Fibroblast of the aortic adventitia (primary cell): Measurements from ENCODE around the gene CCDC102A. TPM values are rescaled to one million over a fixed set of nuclear protein-coding genes. Genes with fewer than 3 reads are reported as not detected.
A peak's percentile ranks its signal among the peaks of the same experiment; 100 is the strongest.

Experiments used
- DNase-seq: peaks from one replicate; pipeline ENCODE4 v3.0.0-alpha.2; 2010; ENCODE audit warnings: low read depth
- H3K4me3 ChIP-seq: 2 replicates; pipeline ENCODE4 v1.5.1; 2011; ENCODE audit warnings: low read depth, mild to moderate bottlenecking, control low read depth, low read length, moderate library complexity
- CTCF ChIP-seq: IDR thresholded peaks from 2 replicates; pipeline ENCODE4 v1.5.1; 2011; ENCODE audit warnings: mild to moderate bottlenecking, low read length, control low read depth, inconsistent platforms; ENCODE audit not compliant: insufficient read depth
- total RNA-seq: library from RNA; depleted of rRNA; stranded (reverse); fragments of >200 nt; gene quantifications from 2 replicates; pipeline ENCODE4 v1.2.3, GENCODE V29; 2012; ENCODE audit warnings: low replicate concordance

The CCDC102A gene
- 9.9 and 30.7 TPM in 2 replicates for total RNA-seq

GRCh38 chr16:57536306-57537193 lies at the start of gene CCDC102A:
CCDC102A (minus strand) TSS chr16:57536571; CDS start chr16:57529177, 7,394 bp downstream.
- TF ChIP-seq CTCF, result no peak
- DNase-seq, result no peak
- H3K4me3 ChIP-seq, result peak within 1 kb of the TSS; percentile 88

- H3K4me3 ChIP-seq, result no peak overlapping the region
- TF ChIP-seq CTCF, result no peak
- no peak for DNase-seq
These were observed 48.8 kb upstream of the CCDC102A start for GRCh38 chr16:57585051-57585687.

DNA sequence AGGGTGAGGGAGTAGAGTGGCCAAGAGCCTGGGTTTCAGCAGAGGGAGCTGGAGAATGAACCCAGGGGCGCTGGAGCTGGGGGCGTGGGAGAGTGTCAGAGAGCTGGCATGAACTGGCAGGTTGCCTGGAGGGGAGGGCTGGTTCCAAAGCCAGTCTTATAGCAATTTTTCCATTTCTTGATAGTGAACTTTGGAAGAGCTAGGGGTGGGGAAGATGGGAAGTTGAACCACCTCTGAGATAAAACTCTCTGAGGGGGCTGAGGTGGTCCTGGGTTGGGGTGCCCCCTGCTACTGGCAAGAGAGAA lies 42.9 kb upstream of the CCDC102A start:
- no peak overlapping the region for H3K4me3 ChIP-seq
- TF ChIP-seq CTCF, result no peak
- no peak for DNase-seq

DNA sequence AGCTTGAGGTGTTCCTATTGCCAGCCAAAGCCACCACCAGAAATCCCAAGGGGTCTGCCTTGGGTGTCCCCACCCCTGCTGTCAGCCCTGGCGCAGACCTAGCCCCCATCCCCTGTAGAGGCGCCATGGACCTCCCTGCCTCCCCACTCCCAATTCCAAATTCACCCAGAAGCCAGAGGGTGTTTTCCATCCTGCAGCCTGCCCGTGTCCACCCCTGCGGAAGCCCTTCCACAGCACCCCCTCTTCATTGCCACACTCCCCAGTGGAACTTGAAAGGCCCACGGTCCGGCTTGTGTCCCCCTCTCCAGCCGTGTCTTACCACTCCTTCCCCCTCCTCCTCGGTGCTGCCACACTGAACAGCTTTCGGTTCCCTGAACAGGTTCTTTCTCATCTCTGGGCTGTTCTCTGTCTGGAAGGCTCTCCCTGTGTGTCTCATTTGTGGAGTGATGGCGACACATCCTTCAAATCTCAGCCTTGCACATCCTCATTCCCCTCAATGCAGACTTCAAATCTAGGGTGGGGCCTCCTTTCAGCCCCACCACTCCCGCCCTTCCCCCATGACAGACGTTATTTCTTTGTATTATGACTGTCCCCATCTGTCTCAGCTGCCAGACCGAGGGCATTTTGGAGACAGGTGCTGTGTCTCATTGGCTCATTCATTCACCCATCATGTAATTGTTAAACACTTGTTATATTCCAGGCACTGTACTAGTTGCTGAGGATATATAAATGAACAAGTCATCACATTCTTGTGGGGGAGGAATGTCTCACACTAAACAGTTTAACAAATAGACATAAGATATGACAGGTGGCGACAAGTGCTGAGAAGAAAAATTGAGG lies 42.4 kb upstream of the CCDC102A start:
- DNase-seq, result no peak
- H3K4me3 ChIP-seq, result no peak overlapping the region
- no peak for TF ChIP-seq CTCF

GRCh38 chr16:57577691-57578224 lies 41.4 kb upstream of the CCDC102A start:
- no peak overlapping the region for H3K4me3 ChIP-seq
- DNase-seq, result no peak

More at GRCh38 chr16:57577691-57578224, 41.4 kb upstream of the CCDC102A start:
- no peak for TF ChIP-seq CTCF
